Activated CD4-positive, alpha-beta T cell treated with anti-CD3 and anti-CD28 coated beads, Interleukin-2, amount 50 U/mL, for 16 hours (primary cell): ENCODE results near the gene SLAMF1.

ENCODE experiments used
- DNase-seq: peaks from one replicate; pipeline ENCODE4 v3.0.0-alpha.2; 2020

SLAMF1 gene

GRCh38 chr1:160638540-160638857, 8.3 kb downstream of the SLAMF1 start:
- DNase-seq = no peak

- peak; percentile 86 for DNase-seq
These were observed 8.9 kb downstream of the SLAMF1 start for GRCh38 chr1:160637821-160638539.

GRCh38 chr1:160637065-160637464, 9.8 kb downstream of the SLAMF1 start:
- no peak for DNase-seq

GRCh38 chr1:160636547-160636946, 10.3 kb downstream of the SLAMF1 start:
- DNase-seq = no peak

GRCh38 chr1:160636076-160636475, 10.8 kb downstream of the SLAMF1 start:
- DNase-seq = no peak

- no peak for DNase-seq
These were observed 12.0 kb downstream of the SLAMF1 start for GRCh38 chr1:160634543-160635491.

- DNase-seq = no peak
These were observed 13.4 kb downstream of the SLAMF1 start for GRCh38 chr1:160633330-160633903.

DNA sequence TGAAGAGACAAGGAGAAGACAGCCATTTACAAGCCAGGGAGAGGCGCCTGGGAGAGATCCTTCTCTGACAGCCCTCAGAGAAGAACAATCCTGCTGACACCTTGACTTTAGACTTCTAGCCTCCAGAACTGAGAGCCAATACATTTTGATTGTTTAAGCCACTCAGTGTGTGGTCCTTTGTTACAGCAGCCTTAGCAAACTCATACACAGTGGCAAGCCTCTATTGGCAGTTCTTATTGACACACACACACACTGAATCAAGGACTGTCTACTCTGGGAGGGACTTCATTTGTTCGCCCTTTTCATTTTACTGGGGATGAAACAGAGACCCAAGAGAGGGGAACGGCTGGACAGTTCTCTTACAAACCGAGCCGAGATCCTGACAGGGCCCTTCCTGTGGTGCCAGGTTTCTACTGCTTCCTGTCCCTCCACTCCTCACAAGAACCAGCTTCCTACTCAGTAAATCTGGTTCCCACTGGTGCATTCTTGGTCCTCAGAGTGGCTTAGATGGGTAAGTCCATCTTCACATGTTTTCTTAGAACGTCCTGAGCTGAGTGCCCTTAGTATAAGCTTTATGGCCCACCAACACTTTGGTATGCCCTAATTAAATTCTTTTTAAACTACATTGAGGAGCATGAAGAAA, 14.7 kb downstream of the SLAMF1 start:
- no peak for DNase-seq

GRCh38 chr1:160630523-160631451, 16.1 kb downstream of the SLAMF1 start:
- DNase-seq = no peak

DNA sequence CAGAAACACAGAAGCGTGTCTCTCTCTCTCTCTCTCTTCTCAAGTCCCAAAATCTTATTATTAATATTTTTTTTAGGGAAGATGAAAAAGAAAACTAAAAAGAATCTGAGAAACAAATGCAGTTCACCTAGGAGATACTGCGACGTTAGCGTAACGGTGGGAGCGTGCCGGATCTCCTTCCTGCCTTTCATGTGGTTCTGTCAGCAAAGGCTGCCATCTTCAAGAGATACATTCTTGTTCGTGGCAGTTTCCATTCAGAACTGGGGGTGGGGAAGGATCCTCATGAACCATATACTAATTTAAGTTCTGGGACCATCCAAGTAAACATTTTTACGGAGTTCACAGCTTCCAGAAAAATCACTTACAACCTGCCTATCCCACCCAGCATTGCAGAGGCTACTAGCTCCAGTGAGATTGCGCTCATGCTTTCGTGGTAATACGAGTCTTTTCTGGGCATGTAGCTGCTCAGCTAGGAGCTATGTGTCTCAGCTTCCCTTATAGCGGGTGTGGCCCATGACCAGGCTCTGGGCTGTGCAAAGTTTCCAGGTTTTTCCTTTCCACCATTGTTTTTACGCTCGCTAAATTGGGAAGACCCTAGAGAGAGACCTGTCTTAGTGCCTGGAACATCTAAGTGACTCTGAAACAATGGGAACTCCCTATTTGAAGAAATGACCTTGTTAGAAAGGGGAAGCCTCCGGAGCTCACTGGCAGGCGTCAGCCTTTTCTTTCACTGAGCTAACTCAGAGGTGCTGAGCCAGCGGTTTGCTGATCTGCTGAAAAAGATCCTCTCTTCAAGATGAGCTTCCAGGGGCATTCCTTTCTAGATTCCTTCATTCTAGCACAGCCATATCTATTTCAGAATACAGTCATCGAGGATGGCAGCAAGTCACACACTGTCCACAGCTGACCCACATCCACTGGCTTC, 17.3 kb downstream of the SLAMF1 start:
- peak; percentile 73 for DNase-seq

GRCh38 chr1:160628799-160629263, 18.0 kb downstream of the SLAMF1 start:
- DNase-seq = no peak

GRCh38 chr1:160627677-160628289, 19.1 kb downstream of the SLAMF1 start:
- peak; percentile 78 for DNase-seq

DNA sequence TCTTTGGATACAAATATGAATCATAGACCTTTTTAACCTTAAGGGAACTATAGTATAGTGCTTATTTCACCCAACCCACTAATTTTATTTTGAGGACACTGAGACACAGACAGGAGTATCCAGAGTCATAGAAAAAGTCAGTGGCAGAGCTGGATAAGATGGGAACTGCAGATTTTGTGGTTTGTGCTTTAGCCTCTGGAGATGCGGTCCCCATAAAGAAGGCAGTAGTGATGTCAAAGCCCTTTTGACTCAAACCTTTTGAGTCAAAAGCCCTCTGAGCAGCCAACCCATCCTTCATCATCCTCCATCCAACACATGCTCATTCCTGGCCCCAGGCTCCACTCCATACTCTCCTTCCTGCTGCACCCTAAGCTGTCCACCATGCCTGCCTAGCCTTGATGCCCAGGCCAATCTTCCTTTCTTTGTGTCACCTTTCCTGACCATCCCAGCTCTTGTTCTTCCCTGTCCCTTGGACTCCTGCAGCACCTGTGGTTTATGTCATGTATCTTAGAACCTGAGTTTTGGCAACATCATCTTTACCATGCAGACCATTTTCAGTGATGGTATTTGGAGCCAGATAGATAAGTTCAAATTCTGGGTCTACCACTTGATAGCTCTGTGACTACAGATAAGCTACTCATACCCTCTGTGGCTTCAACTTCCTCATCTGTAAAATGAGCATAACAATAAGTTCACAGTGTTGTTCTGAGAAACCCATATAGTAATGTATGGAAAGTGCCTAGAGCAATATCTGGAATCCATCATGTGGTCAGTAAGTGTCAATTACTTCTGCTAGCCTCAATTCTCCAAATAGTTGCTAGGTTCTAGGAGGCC, 20.1 kb downstream of the SLAMF1 start:
- peak; percentile 83 for DNase-seq

GRCh38 chr1:160625725-160626498, 20.9 kb downstream of the SLAMF1 start:
- DNase-seq = peak; percentile 76

GRCh38 chr1:160625321-160625720, 21.5 kb downstream of the SLAMF1 start:
- DNase-seq = no peak

DNA sequence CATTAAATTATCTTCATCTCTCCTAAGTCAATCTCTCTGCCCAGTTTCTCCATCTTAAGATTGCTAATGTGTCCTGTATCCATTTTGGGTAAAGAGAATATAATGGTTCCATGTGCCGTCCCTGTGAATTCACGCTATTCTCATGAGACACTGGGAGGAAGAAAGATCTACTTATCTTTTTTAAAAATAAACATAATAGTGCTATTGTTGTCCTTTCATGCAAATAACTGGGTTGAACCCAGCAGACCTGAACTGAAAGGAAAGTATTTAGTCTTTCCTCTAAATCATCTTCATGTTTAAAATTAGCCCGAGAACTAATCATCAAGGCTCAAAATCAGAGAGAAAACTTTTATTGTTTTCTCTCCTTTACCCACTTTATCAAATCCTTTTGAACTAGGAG, 22.4 kb downstream of the SLAMF1 start:
- DNase-seq = no peak

DNA sequence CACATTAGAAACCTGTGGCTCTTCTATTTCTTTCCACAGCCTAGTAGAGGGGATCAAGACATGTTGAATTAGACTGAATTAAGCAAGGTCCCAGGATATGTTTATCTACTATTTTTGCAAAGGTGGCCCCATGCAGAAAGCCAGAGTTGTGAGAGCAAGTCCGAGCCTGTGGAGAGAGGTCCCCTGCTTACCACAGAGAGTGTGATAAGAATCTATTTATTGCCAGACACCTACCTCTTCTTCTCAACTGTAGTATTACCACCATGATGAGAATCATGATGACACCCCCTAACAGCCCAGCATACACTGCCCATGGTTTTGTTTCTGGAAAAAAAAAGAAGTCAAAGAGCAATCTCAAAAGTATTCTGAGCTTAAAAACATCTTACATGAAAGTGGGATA, 23.0 kb downstream of the SLAMF1 start:
- DNase-seq = peak; percentile 62

GRCh38 chr1:160623227-160623633, 23.6 kb downstream of the SLAMF1 start:
- peak; percentile 89 for DNase-seq
